Mammary epithelial cell (primary cell): ENCODE results near the gene STIMATE.

ENCODE experiments used
- EZH2 ChIP-seq: IDR thresholded peaks from 2 replicates; pipeline ENCODE4 v1.6.1; 2012; ENCODE audit warnings: low read length, inconsistent platforms, borderline replicate concordance
- TF ChIP-seq, protein P1 (sequence below), 2 donors: IDR thresholded peaks in 1 of 2; conservative IDR thresholded peaks in 1 of 2; 2 replicates each; pipeline ENCODE4 v1.5.1; 2011 to 2012; ENCODE audit warnings: inconsistent platforms in 2 of 2, low read length in 2 of 2, mild to moderate bottlenecking in 2 of 2, control low read depth in 1 of 2, low read depth in 1 of 2; ENCODE audit not compliant: insufficient read depth in 1 of 2; ENCODE audit errors: extremely low read depth in 1 of 2

DNA sequence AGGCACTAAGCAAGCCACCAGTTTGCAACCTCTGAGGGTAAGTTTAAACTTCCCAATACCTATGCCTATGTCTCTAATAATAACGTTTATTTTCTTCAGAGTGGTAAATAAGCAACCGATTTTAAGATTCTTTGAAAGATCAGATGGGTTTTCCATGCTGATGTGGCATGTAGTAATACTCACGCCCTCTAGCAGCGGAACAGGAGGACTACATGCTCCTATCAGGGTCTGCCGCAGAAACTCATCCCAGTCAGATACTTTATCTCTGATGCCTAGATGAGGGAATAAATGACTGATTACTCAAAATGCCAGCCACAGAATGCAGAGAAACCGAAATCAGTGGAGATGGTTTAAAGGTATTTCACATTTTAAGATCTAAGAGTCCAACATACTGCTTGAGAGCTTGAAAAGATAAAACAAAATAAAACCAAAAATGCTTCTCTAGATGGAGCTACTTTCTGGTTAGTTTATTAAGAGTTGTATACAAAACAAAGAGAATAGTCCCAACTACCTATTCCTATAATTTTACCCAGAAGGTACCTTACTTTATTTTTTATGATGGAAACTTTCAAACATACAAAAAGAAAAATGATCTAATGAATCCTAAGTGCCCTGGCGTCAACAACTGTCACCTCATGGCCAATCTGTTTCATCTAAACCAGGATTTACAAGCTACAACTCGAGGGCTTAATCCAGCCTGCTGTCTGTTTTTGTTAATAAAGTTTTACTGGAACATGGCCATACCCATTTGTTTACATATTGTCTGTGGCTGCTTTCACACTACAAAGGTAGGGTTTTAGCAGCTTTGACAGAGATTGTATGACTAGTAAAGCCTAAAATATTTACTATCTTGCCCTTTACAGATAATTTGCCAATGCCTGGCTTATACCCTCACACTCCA is 37.5 kb upstream of the STIMATE start:
- TF ChIP-seq, protein P1, sequence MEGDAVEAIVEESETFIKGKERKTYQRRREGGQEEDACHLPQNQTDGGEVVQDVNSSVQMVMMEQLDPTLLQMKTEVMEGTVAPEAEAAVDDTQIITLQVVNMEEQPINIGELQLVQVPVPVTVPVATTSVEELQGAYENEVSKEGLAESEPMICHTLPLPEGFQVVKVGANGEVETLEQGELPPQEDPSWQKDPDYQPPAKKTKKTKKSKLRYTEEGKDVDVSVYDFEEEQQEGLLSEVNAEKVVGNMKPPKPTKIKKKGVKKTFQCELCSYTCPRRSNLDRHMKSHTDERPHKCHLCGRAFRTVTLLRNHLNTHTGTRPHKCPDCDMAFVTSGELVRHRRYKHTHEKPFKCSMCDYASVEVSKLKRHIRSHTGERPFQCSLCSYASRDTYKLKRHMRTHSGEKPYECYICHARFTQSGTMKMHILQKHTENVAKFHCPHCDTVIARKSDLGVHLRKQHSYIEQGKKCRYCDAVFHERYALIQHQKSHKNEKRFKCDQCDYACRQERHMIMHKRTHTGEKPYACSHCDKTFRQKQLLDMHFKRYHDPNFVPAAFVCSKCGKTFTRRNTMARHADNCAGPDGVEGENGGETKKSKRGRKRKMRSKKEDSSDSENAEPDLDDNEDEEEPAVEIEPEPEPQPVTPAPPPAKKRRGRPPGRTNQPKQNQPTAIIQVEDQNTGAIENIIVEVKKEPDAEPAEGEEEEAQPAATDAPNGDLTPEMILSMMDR (conservative IDR thresholded peaks at IDR 0.05 in 1 of 2, IDR thresholded peaks at IDR 0.05 in 1 of 2; ENCODE audit: extremely low read depth in 1 of 2, insufficient read depth in 1 of 2, low read depth in 1 of 2, low read length in 2 of 2), result peak; percentile 83 to 87
- TF ChIP-seq EZH2, result no peak
